Epithelial cell of esophagus (primary cell): ENCODE data around the gene SV2C.

Experiments used
- DNase-seq: peaks from one replicate; pipeline ENCODE4 v3.0.0; 2010; ENCODE audit warnings: low read depth
- H3K4me3 ChIP-seq: 2 replicates; pipeline ENCODE4 v1.5.1; 2011; ENCODE audit warnings: mild to moderate bottlenecking, low read length, control low read depth
- TF ChIP-seq, protein P1 (sequence below): IDR thresholded peaks from 2 replicates; pipeline ENCODE4 v1.5.1; 2011; ENCODE audit warnings: low read depth, mild to moderate bottlenecking, low read length, control low read depth, inconsistent platforms; ENCODE audit not compliant: insufficient read depth; ENCODE audit errors: missing control alignments

The SV2C gene

DNA sequence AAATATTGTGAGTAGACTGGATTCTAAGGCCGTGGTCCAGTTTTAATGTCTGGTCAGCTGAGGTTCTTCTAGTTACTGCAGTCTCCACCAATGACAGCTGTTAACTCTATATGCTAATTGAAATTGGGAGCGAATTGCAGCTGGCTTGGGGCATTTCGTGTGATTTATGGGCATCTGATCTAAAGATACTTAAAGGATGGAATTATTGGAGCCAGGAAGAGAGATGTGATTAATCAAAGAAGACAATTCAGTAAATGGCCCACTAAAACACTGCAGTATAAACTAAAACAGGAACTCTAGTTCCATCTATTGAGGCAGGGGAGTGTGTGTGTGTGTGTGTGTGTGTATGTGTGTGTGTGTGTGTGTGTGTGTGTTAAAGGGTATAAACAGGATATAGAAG, 162.4 kb downstream of the SV2C start:
- TF ChIP-seq, protein P1, sequence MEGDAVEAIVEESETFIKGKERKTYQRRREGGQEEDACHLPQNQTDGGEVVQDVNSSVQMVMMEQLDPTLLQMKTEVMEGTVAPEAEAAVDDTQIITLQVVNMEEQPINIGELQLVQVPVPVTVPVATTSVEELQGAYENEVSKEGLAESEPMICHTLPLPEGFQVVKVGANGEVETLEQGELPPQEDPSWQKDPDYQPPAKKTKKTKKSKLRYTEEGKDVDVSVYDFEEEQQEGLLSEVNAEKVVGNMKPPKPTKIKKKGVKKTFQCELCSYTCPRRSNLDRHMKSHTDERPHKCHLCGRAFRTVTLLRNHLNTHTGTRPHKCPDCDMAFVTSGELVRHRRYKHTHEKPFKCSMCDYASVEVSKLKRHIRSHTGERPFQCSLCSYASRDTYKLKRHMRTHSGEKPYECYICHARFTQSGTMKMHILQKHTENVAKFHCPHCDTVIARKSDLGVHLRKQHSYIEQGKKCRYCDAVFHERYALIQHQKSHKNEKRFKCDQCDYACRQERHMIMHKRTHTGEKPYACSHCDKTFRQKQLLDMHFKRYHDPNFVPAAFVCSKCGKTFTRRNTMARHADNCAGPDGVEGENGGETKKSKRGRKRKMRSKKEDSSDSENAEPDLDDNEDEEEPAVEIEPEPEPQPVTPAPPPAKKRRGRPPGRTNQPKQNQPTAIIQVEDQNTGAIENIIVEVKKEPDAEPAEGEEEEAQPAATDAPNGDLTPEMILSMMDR: no peak
- no peak for DNase-seq
- no peak overlapping the region for H3K4me3 ChIP-seq

DNA sequence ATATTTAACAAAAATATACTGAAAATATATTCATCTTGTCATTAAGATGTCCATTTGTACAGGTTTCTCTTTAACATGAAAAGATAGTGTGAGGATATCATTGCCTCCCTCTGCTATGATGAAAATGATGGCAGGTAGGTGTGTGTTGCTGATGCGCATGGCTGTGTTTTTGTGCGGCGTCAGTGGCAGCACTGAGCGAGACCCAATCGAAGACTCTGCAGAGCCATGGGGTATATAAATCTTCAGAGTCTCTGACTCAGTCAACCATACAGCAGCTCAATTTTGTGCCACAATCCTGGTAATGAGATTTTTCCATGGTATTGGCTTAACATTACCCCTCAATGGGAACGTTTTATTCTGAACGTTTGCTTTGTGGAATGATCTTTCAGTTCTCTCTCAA, 166.4 kb downstream of the SV2C start:
- TF ChIP-seq, protein P1: no peak
- H3K4me3 ChIP-seq: no peak overlapping the region
- no peak for DNase-seq

DNA sequence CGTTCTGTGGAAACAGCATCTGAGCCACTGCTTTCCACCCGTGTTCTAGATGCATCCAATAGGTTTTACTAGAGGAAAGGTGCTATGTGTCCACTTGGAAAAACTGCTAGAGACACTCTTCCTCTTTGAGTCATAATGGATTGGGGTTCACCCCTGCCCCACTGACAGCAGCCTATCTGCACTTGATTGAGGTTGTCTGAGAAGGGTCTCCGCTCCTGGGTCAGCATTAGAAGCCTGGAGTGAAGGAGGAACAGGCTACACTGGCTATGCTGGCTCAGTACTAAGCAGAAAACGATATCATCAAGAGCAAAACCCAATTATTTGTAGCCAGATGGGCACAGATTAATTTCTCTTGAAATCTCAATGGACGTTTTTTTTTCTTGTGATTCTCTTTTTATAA, 167.3 kb downstream of the SV2C start:
- DNase-seq: no peak
- H3K4me3 ChIP-seq: no peak overlapping the region
- TF ChIP-seq, protein P1: no peak

DNA sequence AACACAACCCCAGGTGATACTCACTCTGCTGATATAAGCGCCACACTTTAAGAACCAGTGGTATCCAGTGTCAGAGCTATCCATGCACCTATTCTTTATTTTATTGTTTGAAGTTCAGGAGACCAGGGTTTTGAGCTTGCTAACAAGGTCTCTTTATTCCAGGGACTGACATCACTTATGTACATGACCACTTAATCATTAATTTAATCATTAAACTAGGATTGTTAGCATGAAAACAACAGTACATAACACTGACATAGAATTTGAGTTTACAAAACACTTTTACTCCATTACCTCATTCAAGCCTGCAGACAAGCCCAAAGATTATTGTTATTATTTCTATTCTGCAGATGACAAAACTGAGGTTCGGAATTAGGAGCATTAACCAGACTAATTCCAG, 168.5 kb downstream of the SV2C start:
- H3K4me3 ChIP-seq: no peak overlapping the region
- no peak for DNase-seq
- TF ChIP-seq, protein P1: no peak

DNA sequence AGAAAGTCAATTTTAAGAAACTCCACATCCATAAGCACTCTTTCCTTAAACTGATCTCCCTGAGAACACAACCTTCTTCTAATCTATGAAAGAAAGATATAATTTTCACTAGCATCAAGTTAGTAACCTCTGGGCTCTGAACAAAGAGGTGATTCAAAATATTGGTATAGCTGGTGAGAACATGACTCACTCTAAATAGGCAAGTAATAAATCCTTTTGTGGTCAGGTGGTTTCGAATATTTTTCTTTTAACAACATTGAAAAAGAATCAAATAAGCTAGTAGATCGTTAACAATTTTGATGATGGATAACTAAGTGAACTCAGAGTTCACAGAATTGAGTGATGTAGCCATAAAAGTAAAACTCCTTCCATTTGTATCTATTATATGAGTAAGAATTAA, 169.3 kb downstream of the SV2C start:
- DNase-seq: peak; percentile 42
- TF ChIP-seq, protein P1: no peak

DNA sequence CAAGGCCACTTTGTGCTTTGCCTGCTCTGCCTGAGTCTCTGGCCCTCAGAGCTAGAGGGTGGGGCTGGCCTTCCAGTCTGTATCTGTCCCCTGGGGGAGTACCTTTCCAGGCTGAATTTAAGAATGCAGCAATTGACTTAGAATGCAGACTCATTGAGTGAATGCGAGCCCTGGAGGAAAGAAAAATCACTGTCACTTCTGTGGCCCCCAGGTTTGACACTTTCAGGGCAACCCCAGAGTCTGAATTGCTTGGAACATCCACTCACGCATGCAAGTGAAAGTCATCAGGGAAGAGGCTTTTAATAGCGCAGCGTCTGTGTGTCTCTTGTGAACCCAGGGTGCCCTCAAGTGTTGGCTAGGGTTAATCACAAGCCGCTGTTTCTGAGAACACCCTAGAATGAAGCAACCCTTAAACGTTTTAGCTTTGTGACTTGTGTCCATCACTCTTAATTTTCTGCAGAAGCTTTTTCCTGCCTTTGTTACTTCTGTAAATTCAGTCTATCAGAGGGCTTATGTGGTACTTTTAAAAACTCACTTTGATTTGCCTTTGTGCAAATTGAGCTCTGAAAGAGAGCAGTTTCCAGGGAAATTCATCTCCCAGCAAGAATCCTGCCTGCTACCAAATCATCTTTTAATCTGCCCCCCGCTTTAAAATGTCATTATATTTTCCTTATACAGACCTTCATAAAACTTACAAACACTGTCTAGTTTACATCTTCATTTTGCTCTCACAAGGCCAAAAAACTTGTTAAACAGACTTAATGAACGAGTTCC, 173.1 kb downstream of the SV2C start:
- no peak overlapping the region for H3K4me3 ChIP-seq
- TF ChIP-seq, protein P1: peak; percentile 90
- peak; percentile 84 for DNase-seq

More for the DNA sequence above, 169.3 kb downstream of the SV2C start:
- no peak overlapping the region for H3K4me3 ChIP-seq
